Activated CD4-positive, alpha-beta T cell treated with anti-CD3 and anti-CD28 coated beads for 24 hours (primary cell): ENCODE results near the gene MICOS13.

Experiments
- DNase-seq, 2 donors: peaks; one replicate each; pipeline ENCODE4 v3.0.0-alpha.2; 2020; ENCODE audit warnings: low read depth in 2 of 2

The MICOS13 gene

GRCh38 chr19:5628461-5628860 is 51.9 kb downstream of the MICOS13 start:
- no peak for DNase-seq
